ENCODE measurements around the gene GFAP. TPM values are rescaled to one million over a fixed set of nuclear protein-coding genes. Genes with fewer than 3 reads are reported as not detected.

Gene GFAP
- total RNA-seq, 1 experiment from 2014 or later: 1.2 TPM

- Histone ChIP-seq H3K4me1 (ENCODE audit: insufficient read depth, low read length) (no peaks in the 10 kb centered on the region), H2BK15ac (ENCODE audit: low read depth, low read length) (no peak overlapping the region), H2AFZ (ENCODE audit: low read length) (no peak overlapping the region), H3K14ac (ENCODE audit: insufficient read depth, low read length) (no peak overlapping the region), H3K4ac (ENCODE audit: low read depth, low read length) (no peak overlapping the region), H3K9ac (ENCODE audit: extremely low read depth, insufficient read length, low read length) (no peak overlapping the region), H3K4me2 (ENCODE audit: insufficient read depth, insufficient read length, low read length) (no peak overlapping the region), H4K91ac (ENCODE audit: insufficient read length, low read depth, low read length) (no peak overlapping the region), H3K56ac (ENCODE audit: insufficient read length, low read depth, low read length) (no peak overlapping the region), H2BK12ac (ENCODE audit: insufficient read length, low read depth, low read length) (no peak overlapping the region), H3K27ac (ENCODE audit: insufficient read length, low read depth, low read length) (no peak overlapping the region), H4K8ac (replicated peaks; ENCODE audit: insufficient read length, low read depth, low read length) (no peak overlapping the region), H4K20me1 (ENCODE audit: control insufficient read depth, insufficient read depth, insufficient read length) (no peaks in the 10 kb centered on the region), H3K18ac (ENCODE audit: insufficient read length, low read depth, low read length) (no peak overlapping the region), H3K27me3 (ENCODE audit: insufficient read depth, low read length) (no peaks in the 10 kb centered on the region), H2BK5ac (ENCODE audit: insufficient read length, low read length) (no peak overlapping the region), H3K79me1 (ENCODE audit: insufficient read depth, low read depth, low read length, poor library complexity, severe bottlenecking) (peaks cover 4% of the 10 kb centered on the region), H2BK120ac (ENCODE audit: low read depth, low read length, poor library complexity, severe bottlenecking) (no peak overlapping the region), H3K23me2 (ENCODE audit: insufficient read length, low read depth, low read length, poor library complexity, severe bottlenecking) (no peaks in the 10 kb centered on the region), H2AK5ac (ENCODE audit: insufficient read length, low read length) (no peak overlapping the region), H3K9me3 (ENCODE audit: control insufficient read depth, low read depth, low read length) (no peaks in the 10 kb centered on the region), H3T11ph (ENCODE audit: low read length) (no peak overlapping the region), H3K79me2 (ENCODE audit: insufficient read depth, low read length) (peaks cover 2% of the 10 kb centered on the region; the same call in 1 of the 2 replicates), H4K5ac (ENCODE audit: insufficient read length, low read depth, low read length) (no peak overlapping the region), H2BK20ac (ENCODE audit: low read depth, low read length, poor library complexity, severe bottlenecking) (no peak overlapping the region), H3K23ac (ENCODE audit: insufficient read length, low read depth, low read length) (no peak overlapping the region)
- Mint-ChIP-seq H3K4me1 (no peaks in the 10 kb centered on the region), H3K27me3 (ENCODE audit: low read depth) (no peaks in the 10 kb centered on the region), H3K36me3 (ENCODE audit: insufficient read depth in 1 of 3, low read depth in 3 of 3) (peaks cover 30 to 51% (median 30%) of the 10 kb centered on the region in 3 experiments; a peak in 6 of 7 replicates), H3K27ac (no peak overlapping the region), H3K9me3 (no peaks in the 10 kb centered on the region), H3K4me3 (no peak overlapping the region)
- no CpG with 5 or more reads among the region's 10 CpGs for WGBS (ENCODE audit: extremely low coverage, insufficient read length, low lambda C conversion rate)
- TF ChIP-seq CTCF (conservative IDR thresholded peaks at IDR 0.05): no peak
- DNase-seq: no peak
Observed at GRCh38 chr17:44887971-44888954, 27.0 kb downstream of the GFAP start.
